ENCODE results near the gene BNIPL. TPM values are rescaled to one million over a fixed set of nuclear protein-coding genes. Genes with fewer than 3 reads are reported as not detected.

The BNIPL gene
- total RNA-seq, 1 donor from 2014 or later = 1.4 TPM

- DNase-seq (ENCODE audit: low read depth) = no peak
Observed at GRCh38 chr1:151056149-151056548, 19.8 kb downstream of the BNIPL start.

- DNase-seq (ENCODE audit: low read depth) = peak; percentile 88
Observed at GRCh38 chr1:151058692-151059091, 22.3 kb downstream of the BNIPL start.

GRCh38 chr1:151059109-151060006 is 23.0 kb downstream of the BNIPL start, which contains the start of gene CDC42SE1:
Gene CDC42SE1 (minus strand): TSS chr1:151059622. CDS start chr1:151055730, 3,892 bp downstream.
- peak; percentile 89 for DNase-seq (ENCODE audit: low read depth)

- peak; percentile 86 for DNase-seq (ENCODE audit: low read depth)
Observed at GRCh38 chr1:151060007-151060656, 23.7 kb downstream of the BNIPL start, which contains the start of gene MLLT11. Gene MLLT11 (plus strand): TSS chr1:151060397. CDS start chr1:151067225, 6,828 bp downstream.

- peak; percentile 59 for DNase-seq (ENCODE audit: low read depth)
Observed at GRCh38 chr1:151060657-151061421, 24.5 kb downstream of the BNIPL start.

- no peak for DNase-seq (ENCODE audit: low read depth)
Observed at GRCh38 chr1:151061704-151062103, 25.3 kb downstream of the BNIPL start.

- DNase-seq (ENCODE audit: low read depth) = peak; percentile 74
Observed at GRCh38 chr1:151062741-151063371, 26.5 kb downstream of the BNIPL start.

- no peak for DNase-seq (ENCODE audit: low read depth)
Observed at GRCh38 chr1:151065089-151065645, 28.8 kb downstream of the BNIPL start.

GRCh38 chr1:151067185-151067584 is 30.8 kb downstream of the BNIPL start:
- DNase-seq (ENCODE audit: low read depth) = no peak

GRCh38 chr1:151069103-151069486 is 32.7 kb downstream of the BNIPL start:
- DNase-seq (ENCODE audit: low read depth) = peak; percentile 19

- DNase-seq (ENCODE audit: low read depth) = peak; percentile 94
Observed at GRCh38 chr1:151070474-151071276, 34.3 kb downstream of the BNIPL start, which contains the start of gene GABPB2. Gene GABPB2 (plus strand): TSS chr1:151070761. CDS start chr1:151088190, 17,429 bp downstream.

- DNase-seq (ENCODE audit: low read depth) = no peak
Observed at GRCh38 chr1:151072224-151072623, 35.8 kb downstream of the BNIPL start.

GRCh38 chr1:151085953-151086559 is 49.7 kb downstream of the BNIPL start:
- DNase-seq (ENCODE audit: low read depth) = no peak

Other genes starting within 250 kb of the BNIPL start
- 2.6 and 3.0 TPM in 2 replicates for gene CTSK, start 228.3 kb upstream of the BNIPL start, total RNA-seq
- 33.1 and 41.7 TPM in 2 replicates for gene ARNT, start 160.0 kb upstream of the BNIPL start, total RNA-seq
- not detected in 2 replicates for gene CTXND2, start 149.4 kb upstream of the BNIPL start, total RNA-seq
- 42.9 and 48.3 TPM in 2 replicates for gene SETDB1, start 110.2 kb upstream of the BNIPL start, total RNA-seq
- 55.2 and 58.3 TPM in 2 replicates for gene CERS2, start 61.8 kb upstream of the BNIPL start, total RNA-seq
- not detected in 2 replicates for gene ANXA9, start 54.3 kb upstream of the BNIPL start, total RNA-seq
- gene MINDY1, start 29.7 kb upstream of the BNIPL start, total RNA-seq = 23.6 and 39.6 TPM in 2 replicates
- 25.9 and 47.5 TPM in 2 replicates for gene PRUNE1, start 28.1 kb upstream of the BNIPL start, total RNA-seq
- 4.8 and 5.4 TPM in 2 replicates for gene C1orf56, start 11.2 kb downstream of the BNIPL start, total RNA-seq
- 65.9 and 92.2 TPM in 2 replicates for gene CDC42SE1, start 23.0 kb downstream of the BNIPL start, total RNA-seq
- 76.6 and 79.8 TPM in 2 replicates for gene MLLT11, start 23.8 kb downstream of the BNIPL start, total RNA-seq
- 4.3 and 6.7 TPM in 2 replicates for gene GABPB2, start 34.2 kb downstream of the BNIPL start, total RNA-seq
- 73.1 and 132 TPM in 2 replicates for gene SEMA6C, start 110.0 kb downstream of the BNIPL start, total RNA-seq
- gene TNFAIP8L2, start 120.1 kb downstream of the BNIPL start, total RNA-seq = not detected in 2 replicates
- gene LYSMD1, start 129.3 kb downstream of the BNIPL start, total RNA-seq = 18.7 and 23.9 TPM in 2 replicates
- gene SCNM1, start 129.6 kb downstream of the BNIPL start, total RNA-seq = 26.0 and 26.1 TPM in 2 replicates
- 0.35 and 0.47 TPM in 2 replicates for gene TMOD4, start 139.4 kb downstream of the BNIPL start, total RNA-seq
- 80.3 and 81.8 TPM in 2 replicates for gene VPS72, start 153.6 kb downstream of the BNIPL start, total RNA-seq
- 34.2 and 40.4 TPM in 2 replicates for gene PIP5K1A, start 162.0 kb downstream of the BNIPL start, total RNA-seq
- gene PSMD4, start 218.1 kb downstream of the BNIPL start, total RNA-seq = 144 and 179 TPM in 2 replicates
- 17.3 and 21.5 TPM in 2 replicates for gene ZNF687, start 245.7 kb downstream of the BNIPL start, total RNA-seq